Measurements from ENCODE around the gene RAPGEF4. TPM values are rescaled to one million over a fixed set of nuclear protein-coding genes. Genes with fewer than 3 reads are reported as not detected.

Gene RAPGEF4
- total RNA-seq, 4 donors from 2014 or later: 2.8 to 73.4 (median 6.9) TPM

DNA sequence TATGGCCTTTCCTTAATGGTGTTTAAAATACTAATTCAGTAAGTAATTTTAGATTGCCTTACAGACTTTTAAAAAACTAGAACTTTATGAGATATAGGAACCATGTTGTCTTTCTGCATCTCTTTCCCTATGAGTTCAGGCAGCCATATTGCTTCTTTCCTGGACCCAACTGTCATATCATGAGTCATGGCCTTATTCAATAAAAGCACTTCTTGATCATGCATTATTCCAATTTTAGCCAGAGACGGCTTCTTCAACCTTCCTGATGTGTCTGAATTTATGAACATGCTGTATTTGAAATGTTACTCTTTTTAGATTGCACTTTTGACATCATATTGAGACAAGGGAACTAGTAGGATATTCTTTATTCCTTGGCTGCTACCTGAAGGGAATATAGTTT lies 274.6 kb downstream of the RAPGEF4 start:
- TF ChIP-seq, protein P1, sequence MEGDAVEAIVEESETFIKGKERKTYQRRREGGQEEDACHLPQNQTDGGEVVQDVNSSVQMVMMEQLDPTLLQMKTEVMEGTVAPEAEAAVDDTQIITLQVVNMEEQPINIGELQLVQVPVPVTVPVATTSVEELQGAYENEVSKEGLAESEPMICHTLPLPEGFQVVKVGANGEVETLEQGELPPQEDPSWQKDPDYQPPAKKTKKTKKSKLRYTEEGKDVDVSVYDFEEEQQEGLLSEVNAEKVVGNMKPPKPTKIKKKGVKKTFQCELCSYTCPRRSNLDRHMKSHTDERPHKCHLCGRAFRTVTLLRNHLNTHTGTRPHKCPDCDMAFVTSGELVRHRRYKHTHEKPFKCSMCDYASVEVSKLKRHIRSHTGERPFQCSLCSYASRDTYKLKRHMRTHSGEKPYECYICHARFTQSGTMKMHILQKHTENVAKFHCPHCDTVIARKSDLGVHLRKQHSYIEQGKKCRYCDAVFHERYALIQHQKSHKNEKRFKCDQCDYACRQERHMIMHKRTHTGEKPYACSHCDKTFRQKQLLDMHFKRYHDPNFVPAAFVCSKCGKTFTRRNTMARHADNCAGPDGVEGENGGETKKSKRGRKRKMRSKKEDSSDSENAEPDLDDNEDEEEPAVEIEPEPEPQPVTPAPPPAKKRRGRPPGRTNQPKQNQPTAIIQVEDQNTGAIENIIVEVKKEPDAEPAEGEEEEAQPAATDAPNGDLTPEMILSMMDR (IDR thresholded peaks at IDR 0.05): no peak
- no peak for TF ChIP-seq POLR2A (IDR thresholded peaks at IDR 0.05)
- Histone ChIP-seq H3K4me1 (no peaks in the 10 kb centered on the region), H3K4me3 (no peak overlapping the region), H3K27me3 (no peaks in the 10 kb centered on the region), H3K36me3 (no peaks in the 10 kb centered on the region), H3K9me3 (no peaks in the 10 kb centered on the region), H3K27ac (no peak overlapping the region)
- DNase-seq: no peak

DNA sequence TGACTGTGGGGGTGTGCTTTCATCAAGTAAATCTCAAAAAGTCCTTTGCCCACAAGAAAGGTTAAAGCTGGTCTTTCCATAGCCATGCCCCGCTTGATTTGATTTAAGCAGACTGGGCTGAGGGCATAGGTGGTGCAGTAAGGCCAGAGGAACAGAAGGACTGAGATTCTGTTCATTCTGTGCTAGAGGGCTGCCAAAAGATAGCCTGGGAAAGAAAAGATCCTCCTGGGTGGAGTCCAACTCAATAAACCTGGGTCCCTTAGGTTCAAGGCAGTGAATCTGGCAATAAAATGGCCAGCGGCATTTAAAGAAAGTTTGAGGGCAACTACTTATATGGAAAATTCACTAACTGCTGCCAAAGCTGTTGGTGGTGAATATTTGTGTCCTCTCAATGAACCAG lies 280.8 kb downstream of the RAPGEF4 start:
- Histone ChIP-seq H3K27me3 (no peaks in the 10 kb centered on the region), H3K9me3 (no peaks in the 10 kb centered on the region), H3K4me3 (no peak overlapping the region), H3K4me1 (no peaks in the 10 kb centered on the region), H3K27ac (no peak overlapping the region), H3K36me3 (no peaks in the 10 kb centered on the region)
- no peak for TF ChIP-seq POLR2A (IDR thresholded peaks at IDR 0.05)
- TF ChIP-seq, protein P1 (IDR thresholded peaks at IDR 0.05): no peak
- DNase-seq: no peak

DNA sequence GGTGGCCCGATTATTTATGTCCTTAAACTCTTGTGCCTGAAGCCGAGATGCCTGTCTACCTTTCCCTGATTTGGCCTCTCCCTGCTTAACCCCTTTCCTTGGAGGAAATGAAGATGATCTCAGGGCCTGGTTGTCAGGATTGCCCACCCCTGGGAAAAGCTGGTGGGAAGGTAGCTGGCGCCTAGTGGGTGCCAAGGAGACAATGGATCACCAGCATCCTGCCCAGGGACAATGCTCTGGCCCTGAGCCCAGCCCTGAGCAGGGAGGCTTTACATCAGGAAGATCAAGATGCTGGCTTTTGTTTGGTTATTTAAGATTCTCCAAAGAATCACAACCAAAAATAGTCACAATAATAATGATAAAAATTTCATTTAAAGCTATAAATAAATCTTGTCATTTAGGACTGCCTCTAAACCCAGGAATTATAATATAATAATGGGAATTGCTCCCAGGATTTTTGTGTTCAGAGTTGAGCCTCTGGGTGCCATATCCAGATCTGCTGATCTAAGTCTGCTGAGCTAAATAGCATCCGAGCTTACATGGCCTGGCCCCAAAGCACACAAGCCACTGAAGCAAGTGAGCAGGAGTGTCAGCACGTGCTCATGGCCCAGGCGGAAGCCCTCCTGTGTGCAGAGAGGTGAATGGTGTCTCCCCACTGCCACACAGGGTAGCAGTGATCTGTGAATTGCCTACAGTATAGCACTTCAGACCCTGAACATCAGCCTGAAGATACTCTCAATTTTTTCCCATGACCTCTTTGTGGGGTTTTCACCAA lies 282.2 kb downstream of the RAPGEF4 start:
- Histone ChIP-seq H3K4me3 (no peak overlapping the region), H3K27ac (no peak overlapping the region), H3K27me3 (no peaks in the 10 kb centered on the region), H3K4me1 (no peaks in the 10 kb centered on the region), H3K36me3 (no peaks in the 10 kb centered on the region), H3K9me3 (no peaks in the 10 kb centered on the region)
- no peak for DNase-seq
- no peak for TF ChIP-seq POLR2A (IDR thresholded peaks at IDR 0.05)
- TF ChIP-seq, protein P1 (IDR thresholded peaks at IDR 0.05): no peak

DNA sequence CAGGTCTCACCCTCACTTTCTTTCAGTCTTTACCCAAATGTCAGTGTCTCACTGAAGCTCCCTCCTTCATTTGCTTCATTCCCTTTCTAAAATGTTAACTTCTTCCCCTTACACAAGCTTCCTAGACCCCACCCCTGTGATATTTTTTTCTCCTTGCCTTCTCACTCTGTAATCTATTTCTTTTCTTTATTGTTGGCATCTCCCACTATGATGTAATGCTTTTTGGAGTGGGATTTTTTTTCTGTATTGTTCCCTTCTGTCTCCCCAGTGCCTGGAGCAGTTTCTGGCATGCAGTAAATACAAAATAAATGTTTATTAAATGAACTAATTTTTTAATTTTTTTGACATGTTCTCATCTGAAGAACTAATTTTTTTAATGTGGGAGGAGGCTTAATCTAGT lies 284.1 kb downstream of the RAPGEF4 start:
- Histone ChIP-seq H3K27me3 (no peaks in the 10 kb centered on the region), H3K27ac (no peak overlapping the region), H3K4me3 (no peak overlapping the region), H3K9me3 (no peaks in the 10 kb centered on the region), H3K36me3 (no peaks in the 10 kb centered on the region), H3K4me1 (no peaks in the 10 kb centered on the region)
- no peak for DNase-seq
- TF ChIP-seq, protein P1 (IDR thresholded peaks at IDR 0.05): no peak
- no peak for TF ChIP-seq POLR2A (IDR thresholded peaks at IDR 0.05)

DNA sequence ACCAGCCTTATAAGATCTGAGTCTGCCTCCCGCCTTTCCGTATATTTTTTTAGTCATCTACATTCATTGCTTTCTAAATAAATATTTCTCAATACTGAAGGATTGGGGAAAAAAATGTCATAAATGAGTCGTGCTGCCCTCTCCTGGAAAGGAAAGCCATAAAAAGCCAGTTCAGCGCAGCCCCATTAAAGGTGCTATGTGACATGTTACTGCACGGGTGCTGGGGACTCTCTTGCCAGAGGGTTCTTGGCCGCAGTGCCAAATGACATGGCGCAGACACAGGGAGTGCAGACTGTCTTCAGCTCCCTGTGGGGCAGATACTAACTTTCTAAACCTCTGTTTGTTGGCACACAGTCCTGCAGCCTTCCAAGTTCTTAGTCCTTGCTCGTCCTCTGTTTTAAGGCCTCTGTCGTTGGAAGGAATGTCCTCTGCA lies 286.3 kb downstream of the RAPGEF4 start:
- DNase-seq: no peak
- no peak overlapping the region for H3K27ac ChIP-seq
- TF ChIP-seq POLR2A (IDR thresholded peaks at IDR 0.05): no peak
- TF ChIP-seq, protein P1 (IDR thresholded peaks at IDR 0.05): peak in 2 of 6 experiments; percentile 23 to 35
- no peaks in the 10 kb centered on the region for H3K36me3 ChIP-seq
- H3K27me3 ChIP-seq: no peaks in the 10 kb centered on the region
- H3K4me3 ChIP-seq: no peak overlapping the region
- H3K9me3 ChIP-seq: no peaks in the 10 kb centered on the region
- H3K4me1 ChIP-seq: no peaks in the 10 kb centered on the region

Data from Peyer's patch (tissue), 4 donors.